Neuronal stem cell (in vitro differentiated cells): ENCODE results near the gene FBXO3.
"Not testable (repeated sequence)": the region's sequence is repeated elsewhere in the genome, so short reads cannot be mapped to it uniquely, and the experiment has no call there.

Experiments
- DNase-seq: peaks from one replicate; pipeline ENCODE4 v3.0.0-alpha.2; 2013; ENCODE audit warnings: low spot score
- H2AFZ ChIP-seq: one replicate; pipeline ENCODE4 v1.6.1; 2013; ENCODE audit warnings: mild to moderate bottlenecking, low read length, inconsistent platforms
- H2AK5ac ChIP-seq: 2 replicates; pipeline ENCODE4 v1.6.1; 2013; ENCODE audit warnings: low read depth, mild to moderate bottlenecking, inconsistent platforms, low read length, moderate library complexity, mixed read lengths
- H2BK120ac ChIP-seq: 2 replicates; pipeline ENCODE4 v1.6.1; 2013; ENCODE audit warnings: low read depth, mild to moderate bottlenecking, inconsistent platforms, low read length, moderate library complexity, mixed read lengths
- H2BK12ac ChIP-seq: one replicate; pipeline ENCODE4 v1.6.1; 2013; ENCODE audit warnings: low read length, inconsistent platforms
- H2BK15ac ChIP-seq: 2 replicates; pipeline ENCODE4 v1.6.1; 2013; ENCODE audit warnings: mild to moderate bottlenecking, low read length, inconsistent platforms, mixed read lengths
- H2BK5ac ChIP-seq: one replicate; pipeline ENCODE4 v1.6.1; 2013; ENCODE audit warnings: inconsistent platforms, mild to moderate bottlenecking, low read length, moderate library complexity
- H3K14ac ChIP-seq: one replicate; pipeline ENCODE4 v1.6.1; 2013; ENCODE audit warnings: low read length, inconsistent platforms
- H3K18ac ChIP-seq: 2 replicates; pipeline ENCODE4 v1.6.1; 2013; ENCODE audit warnings: low read length, inconsistent platforms
- H3K23ac ChIP-seq: 2 replicates; pipeline ENCODE4 v1.6.1; 2013; ENCODE audit warnings: low read depth, mild to moderate bottlenecking, mixed read lengths, low read length, inconsistent platforms; ENCODE audit not compliant: poor library complexity
- H3K27ac ChIP-seq: replicated peaks from 3 replicates; pipeline ENCODE4 v1.5.1; 2013; ENCODE audit warnings: low read length, inconsistent platforms
- H3K27me3 ChIP-seq, 3 experiments: 2 replicates each; pipeline ENCODE4 v1.6.1; 2013; ENCODE audit warnings: low read length in 3 of 3, mild to moderate bottlenecking in 2 of 3, inconsistent platforms in 1 of 3, low read depth in 1 of 3, mixed read lengths in 1 of 3, moderate library complexity in 1 of 3; ENCODE audit not compliant: control insufficient read depth in 3 of 3, insufficient read depth in 3 of 3
- H3K36me3 ChIP-seq, 2 donors: replicated peaks in 1 of 2; 2 replicates each; pipeline ENCODE4 v1.6.1; 2013; ENCODE audit warnings: low read length in 2 of 2; ENCODE audit not compliant: control insufficient read depth in 2 of 2, insufficient read depth in 2 of 2
- H3K4ac ChIP-seq: 2 replicates; pipeline ENCODE4 v1.6.1; 2013; ENCODE audit warnings: inconsistent platforms, mild to moderate bottlenecking, low read length, moderate library complexity
- H3K4me1 ChIP-seq, 2 donors: 1 replicate in 1 of 2; 2 replicates in 1 of 2; pipeline ENCODE4 v1.6.1; 2013; ENCODE audit warnings: low read length in 2 of 2, low read depth in 1 of 2; ENCODE audit not compliant: control insufficient read depth in 2 of 2, insufficient read depth in 1 of 2
- H3K4me2 ChIP-seq: one replicate; pipeline ENCODE4 v1.6.1; 2013; ENCODE audit warnings: mild to moderate bottlenecking, low read length, inconsistent platforms; ENCODE audit not compliant: insufficient read depth, poor library complexity, severe bottlenecking
- H3K4me3 ChIP-seq, 2 donors: 2 replicates each; pipeline ENCODE4 v1.5.1; 2013; ENCODE audit warnings: low read length in 2 of 2, mild to moderate bottlenecking in 2 of 2, inconsistent platforms in 1 of 2, moderate library complexity in 1 of 2
- H3K79me1 ChIP-seq: one replicate; pipeline ENCODE4 v1.6.1; 2013; ENCODE audit warnings: low read depth, mild to moderate bottlenecking, inconsistent platforms, low read length, moderate library complexity
- H3K9ac ChIP-seq: one replicate; pipeline ENCODE4 v1.6.1; 2013; ENCODE audit warnings: mild to moderate bottlenecking, low read depth, low read length, inconsistent platforms; ENCODE audit not compliant: poor library complexity
- H3K9me3 ChIP-seq, 2 donors: replicated peaks in 1 of 2; 2 replicates each; pipeline versions ENCODE3 to v1.6.1; 2013; ENCODE audit warnings: low read length in 2 of 2, mild to moderate bottlenecking in 2 of 2, inconsistent platforms in 1 of 2, low read depth in 1 of 2, mixed read lengths in 1 of 2, moderate library complexity in 1 of 2; ENCODE audit not compliant: control insufficient read depth in 2 of 2, insufficient read depth in 1 of 2
- H4K8ac ChIP-seq: one replicate; pipeline ENCODE4 v1.6.1; 2013; ENCODE audit warnings: low read depth, mild to moderate bottlenecking, inconsistent platforms, low read length, moderate library complexity
- H4K91ac ChIP-seq: one replicate; pipeline ENCODE4 v1.6.1; 2013; ENCODE audit warnings: low read length, low read depth, mild to moderate bottlenecking, inconsistent platforms; ENCODE audit not compliant: poor library complexity
- WGBS, 2 donors: extraction: QIAGEN DNeasy Blood & Tissue Kit; methylation state at CpG; one replicate each; pipeline ENCODE4 v1.1.7; 2013; ENCODE audit warnings: missing lambda C conversion rate in 2 of 2, mixed read lengths in 1 of 2; ENCODE audit not compliant: insufficient read length in 2 of 2, insufficient replicate concordance in 1 of 2; ENCODE audit errors: extremely low coverage in 2 of 2; 5-methylcytosine and 5-hydroxymethylcytosine counted together

The FBXO3 gene

DNA sequence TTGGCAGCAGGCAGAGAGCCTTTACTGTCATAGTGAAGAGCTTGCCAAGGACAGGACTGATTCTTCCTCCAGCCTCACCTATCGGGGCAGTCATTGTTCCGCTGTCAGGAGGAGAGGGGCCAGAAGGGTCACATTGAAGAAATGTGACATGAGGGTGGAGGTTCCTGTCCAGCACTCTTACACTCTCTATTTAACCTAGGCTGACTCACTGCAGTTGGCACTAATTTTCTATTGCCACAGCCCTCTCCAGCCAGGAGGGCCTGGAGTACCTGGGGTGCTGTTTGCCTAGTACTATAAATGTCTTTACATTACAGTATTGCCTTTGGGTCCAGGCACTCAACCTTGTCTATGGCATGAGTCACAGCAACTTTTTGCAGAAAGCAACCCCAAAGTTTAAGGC, 66.5 kb downstream of the FBXO3 start:
- H3K9me3 ChIP-seq, H3K14ac ChIP-seq, DNase-seq, H3K79me1 ChIP-seq, H3K4ac ChIP-seq, H2BK120ac ChIP-seq, H3K18ac ChIP-seq, H3K4me3 ChIP-seq, H2BK15ac ChIP-seq, H2BK12ac ChIP-seq, H3K23ac ChIP-seq, H2AK5ac ChIP-seq, H4K8ac ChIP-seq, H4K91ac ChIP-seq, H3K9ac ChIP-seq, H3K27ac ChIP-seq, H3K27me3 ChIP-seq, H2AFZ ChIP-seq, H3K4me1 ChIP-seq, H2BK5ac ChIP-seq, H3K4me2 ChIP-seq: not testable (repeated sequence)
- peaks cover 18 to 59% of the 10 kb centered on the region in 2 donors for H3K36me3 ChIP-seq
- no CpG with 5 or more reads among the region's 2 CpGs for WGBS, 2 donors

DNA sequence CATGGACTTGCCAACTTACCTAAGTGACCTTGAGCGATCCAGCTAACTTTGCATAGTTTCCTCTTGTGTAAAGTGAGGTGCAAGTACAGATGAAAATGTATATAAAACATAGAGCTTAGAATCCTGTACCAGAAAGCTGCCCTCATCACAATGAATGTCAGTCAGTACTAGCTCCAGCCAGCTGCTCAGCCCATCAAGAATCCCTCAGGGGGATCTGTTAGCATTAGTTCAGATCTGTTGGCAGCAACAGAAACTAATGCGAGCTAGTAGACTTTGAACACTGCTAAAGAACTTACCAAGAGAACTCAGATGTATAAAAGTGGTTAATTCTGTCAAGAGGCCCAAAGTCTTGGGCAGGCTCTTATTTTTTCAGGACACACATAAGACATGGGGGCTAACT, 67.4 kb downstream of the FBXO3 start:
- Histone ChIP-seq H4K8ac (no peak overlapping the region), H2AFZ (no peak overlapping the region), H3K14ac (no peak overlapping the region), H3K27ac (no peak overlapping the region), H2BK120ac (no peak overlapping the region), H2BK12ac (no peak overlapping the region), H3K79me1 (no peaks in the 10 kb centered on the region), H3K18ac (no peak overlapping the region), H3K4ac (no peak overlapping the region), H2BK5ac (no peak overlapping the region), H3K4me2 (no peak overlapping the region), H3K9me3 (no peaks in the 10 kb centered on the region), H3K4me3 (no peak overlapping the region), H4K91ac (no peak overlapping the region), H3K27me3 (no peaks in the 10 kb centered on the region), H3K23ac (no peak overlapping the region), H2BK15ac (no peak overlapping the region), H3K4me1 (no peaks in the 10 kb centered on the region), H3K36me3 (peaks cover 16 to 50% of the 10 kb centered on the region in 2 donors), H3K9ac (no peak overlapping the region), H2AK5ac (no peak overlapping the region)
- DNase-seq, result no peak
- no CpG with 5 or more reads among the region's 2 CpGs for WGBS, 2 donors

DNA sequence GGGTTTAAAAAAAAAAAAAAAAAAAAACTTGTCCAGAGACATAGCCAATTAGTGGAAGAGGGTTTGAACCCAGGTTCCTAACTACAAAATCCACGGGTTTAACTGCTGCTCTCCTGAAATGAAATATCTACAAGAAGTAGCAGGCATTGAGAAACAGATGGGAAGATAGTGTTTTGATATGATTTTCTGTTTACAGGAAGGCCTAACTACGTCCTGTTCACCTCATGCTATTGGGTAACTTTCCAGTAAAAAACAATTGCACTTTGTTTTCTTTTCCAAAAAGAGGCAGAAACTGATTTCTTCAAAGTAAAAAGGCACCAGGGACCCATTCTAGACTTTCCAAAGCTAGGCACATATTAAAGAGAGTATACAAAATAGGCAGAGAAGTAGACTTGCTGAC, 67.8 kb downstream of the FBXO3 start:
- Histone ChIP-seq H3K36me3 (peaks cover 16 to 48% of the 10 kb centered on the region in 2 donors), H2BK15ac (no peak overlapping the region), H3K27me3 (no peaks in the 10 kb centered on the region), H2AFZ (no peak overlapping the region), H3K4ac (no peak overlapping the region), H3K4me2 (no peak overlapping the region), H2BK12ac (no peak overlapping the region), H3K14ac (no peak overlapping the region), H3K27ac (no peak overlapping the region), H2AK5ac (no peak overlapping the region), H4K91ac (no peak overlapping the region), H3K9ac (no peak overlapping the region), H2BK5ac (no peak overlapping the region), H3K18ac (no peak overlapping the region), H2BK120ac (no peak overlapping the region), H3K23ac (no peak overlapping the region), H3K79me1 (no peaks in the 10 kb centered on the region), H4K8ac (no peak overlapping the region), H3K4me1 (peaks cover 0 to 3% of the 10 kb centered on the region in 2 donors), H3K4me3 (no peak overlapping the region), H3K9me3 (no peaks in the 10 kb centered on the region)
- no CpG with 5 or more reads among the region's 2 CpGs for WGBS, 2 donors
- DNase-seq, result no peak

DNA sequence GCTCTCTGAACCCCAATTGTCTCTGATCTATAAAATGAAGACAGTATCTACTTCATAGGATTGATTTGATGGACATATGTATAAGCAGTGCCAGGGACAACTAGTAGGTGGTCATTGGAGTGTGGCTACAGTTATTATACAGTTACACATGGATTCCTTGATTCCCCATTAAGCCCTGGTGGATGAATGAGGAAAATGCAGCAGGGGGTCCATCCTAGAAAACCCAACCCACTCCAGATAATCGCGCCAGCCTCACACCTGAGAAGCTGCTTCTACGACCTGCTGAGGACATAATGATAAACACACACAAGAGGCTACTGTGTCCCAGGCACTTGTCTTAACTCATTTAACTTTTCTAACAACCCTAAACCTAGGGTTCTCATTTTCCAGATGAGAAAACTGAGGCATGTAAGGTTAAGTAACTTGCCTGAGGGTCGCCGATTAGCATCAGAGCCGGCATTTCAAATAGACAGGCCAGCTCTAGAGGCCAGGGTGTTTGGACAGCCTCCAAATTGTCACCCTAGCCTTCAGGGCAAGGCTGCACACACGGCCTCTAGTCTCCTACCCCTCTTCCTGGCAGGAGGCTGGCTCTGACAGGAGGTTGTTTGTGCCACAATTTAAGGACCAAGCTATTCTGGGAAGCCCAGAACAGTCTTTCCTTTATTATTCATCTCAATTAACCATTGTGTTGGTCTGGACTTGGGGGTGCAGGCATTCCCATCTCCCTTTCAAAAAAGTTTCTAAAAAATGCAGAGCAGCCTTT, 69.9 kb downstream of the FBXO3 start:
- H2AK5ac ChIP-seq, result no peak overlapping the region
- WGBS, 2 donors, result no CpG with 5 or more reads among the region's 7 CpGs
- DNase-seq, result no peak
- H3K9ac ChIP-seq, result no peak overlapping the region
- H4K91ac ChIP-seq, result no peak overlapping the region
- H3K23ac ChIP-seq, result no peak overlapping the region
- H3K36me3 ChIP-seq, result peaks cover 8 to 31% of the 10 kb centered on the region in 2 donors
- no peak overlapping the region for H2AFZ ChIP-seq
- no peak overlapping the region for H3K4me3 ChIP-seq
- no peak overlapping the region for H2BK120ac ChIP-seq
- peaks cover 7 to 8% of the 10 kb centered on the region in 2 donors for H3K4me1 ChIP-seq
- no peaks in the 10 kb centered on the region for H3K79me1 ChIP-seq
- H3K27me3 ChIP-seq, result no peaks in the 10 kb centered on the region
- H4K8ac ChIP-seq, result no peak overlapping the region
- H2BK15ac ChIP-seq, result no peak overlapping the region
- no peak overlapping the region for H3K4me2 ChIP-seq
- no peak overlapping the region for H2BK12ac ChIP-seq
- no peak overlapping the region for H3K4ac ChIP-seq
- H3K9me3 ChIP-seq, result peaks cover 0 to 2% of the 10 kb centered on the region in 2 donors
- no peak overlapping the region for H2BK5ac ChIP-seq
- H3K18ac ChIP-seq, result no peak overlapping the region
- H3K27ac ChIP-seq, result no peak overlapping the region
- no peak overlapping the region for H3K14ac ChIP-seq
